Activated naive CD4-positive, alpha-beta T cell treated with anti-CD3 and anti-CD28 coated beads, Interleukin-2, amount 50 U/mL, for 24 hours (primary cell): ENCODE data around the gene ZNF107.
A peak's percentile ranks its signal among the peaks of the same experiment; 100 is the strongest.

ENCODE experiments used
- H3K27ac Mint-ChIP-seq: one replicate; pipeline ENCODE4 v1.8.0; 2021; ENCODE audit warnings: mild to moderate bottlenecking, mixed read lengths
- H3K27me3 Mint-ChIP-seq: one replicate; pipeline ENCODE4 v1.8.0; 2021; ENCODE audit warnings: mixed read lengths
- H3K36me3 Mint-ChIP-seq: one replicate; pipeline ENCODE4 v1.8.0; 2021; ENCODE audit warnings: mixed read lengths
- H3K4me1 Mint-ChIP-seq: one replicate; pipeline ENCODE4 v1.8.0; 2021; ENCODE audit warnings: mixed read lengths
- H3K4me3 Mint-ChIP-seq: one replicate; pipeline ENCODE4 v1.8.0; 2021; ENCODE audit warnings: mild to moderate bottlenecking, mixed read lengths
- H3K9me3 Mint-ChIP-seq: one replicate; pipeline ENCODE4 v1.8.0; 2021; ENCODE audit warnings: mixed read lengths

The ZNF107 gene

GRCh38 chr7:64665980-64666662 is at the start of gene ZNF107:
Gene ZNF107, plus strand, starts transcription at chr7:64666133. Its CDS starts 150 bp downstream, at chr7:64666283.
- peaks cover 68% of the 10 kb centered on the region for H3K4me1 Mint-ChIP-seq
- peak within 1 kb of the TSS; percentile 96 for H3K4me3 Mint-ChIP-seq
- H3K36me3 Mint-ChIP-seq: peaks cover 25% of the 10 kb centered on the region
- H3K9me3 Mint-ChIP-seq: peaks cover 7% of the 10 kb centered on the region
- H3K27ac Mint-ChIP-seq: peak within 1 kb of the TSS; percentile 92
- H3K27me3 Mint-ChIP-seq: no peaks in the 10 kb centered on the region

- H3K27me3 Mint-ChIP-seq: no peaks in the 10 kb centered on the region
- H3K4me3 Mint-ChIP-seq: no peak overlapping the region
- H3K9me3 Mint-ChIP-seq: no peaks in the 10 kb centered on the region
- H3K36me3 Mint-ChIP-seq: no peaks in the 10 kb centered on the region
- no peak overlapping the region for H3K27ac Mint-ChIP-seq
- H3K4me1 Mint-ChIP-seq: peaks cover 3% of the 10 kb centered on the region
Observed at GRCh38 chr7:64618785-64619456, 47.0 kb upstream of the ZNF107 start.

- no peak overlapping the region for H3K27ac Mint-ChIP-seq
- H3K9me3 Mint-ChIP-seq: no peaks in the 10 kb centered on the region
- H3K36me3 Mint-ChIP-seq: no peaks in the 10 kb centered on the region
- no peaks in the 10 kb centered on the region for H3K27me3 Mint-ChIP-seq
- H3K4me1 Mint-ChIP-seq: peaks cover 3% of the 10 kb centered on the region
- H3K4me3 Mint-ChIP-seq: no peak overlapping the region
Observed at GRCh38 chr7:64619705-64620104, 46.2 kb upstream of the ZNF107 start.

GRCh38 chr7:64621656-64622055 is 44.3 kb upstream of the ZNF107 start:
- H3K4me3 Mint-ChIP-seq: no peak overlapping the region

GRCh38 chr7:64625114-64626082 is 40.5 kb upstream of the ZNF107 start:
- no peaks in the 10 kb centered on the region for H3K36me3 Mint-ChIP-seq
- H3K9me3 Mint-ChIP-seq: no peaks in the 10 kb centered on the region
- no peak overlapping the region for H3K27ac Mint-ChIP-seq
- no peaks in the 10 kb centered on the region for H3K4me1 Mint-ChIP-seq
- no peak overlapping the region for H3K4me3 Mint-ChIP-seq
- H3K27me3 Mint-ChIP-seq: no peaks in the 10 kb centered on the region

More at GRCh38 chr7:64621656-64622055, 44.3 kb upstream of the ZNF107 start:
- no peaks in the 10 kb centered on the region for H3K27me3 Mint-ChIP-seq
- H3K4me1 Mint-ChIP-seq: peaks cover 3% of the 10 kb centered on the region
- no peaks in the 10 kb centered on the region for H3K9me3 Mint-ChIP-seq
- H3K27ac Mint-ChIP-seq: no peak overlapping the region
- H3K36me3 Mint-ChIP-seq: no peaks in the 10 kb centered on the region

GRCh38 chr7:64626083-64626469 is 39.9 kb upstream of the ZNF107 start:
- Mint-ChIP-seq H3K4me3 (no peak overlapping the region), H3K36me3 (no peaks in the 10 kb centered on the region), H3K27ac (peak overlapping the region; percentile 75), H3K4me1 (no peaks in the 10 kb centered on the region), H3K9me3 (no peaks in the 10 kb centered on the region), H3K27me3 (no peaks in the 10 kb centered on the region)

GRCh38 chr7:64626557-64626956 is 39.4 kb upstream of the ZNF107 start:
- Mint-ChIP-seq H3K27ac (no peak overlapping the region), H3K4me1 (no peaks in the 10 kb centered on the region), H3K27me3 (no peaks in the 10 kb centered on the region), H3K4me3 (no peak overlapping the region), H3K9me3 (no peaks in the 10 kb centered on the region), H3K36me3 (no peaks in the 10 kb centered on the region)

GRCh38 chr7:64628192-64628591 is 37.7 kb upstream of the ZNF107 start:
- Mint-ChIP-seq H3K27ac (no peak overlapping the region), H3K4me1 (no peaks in the 10 kb centered on the region), H3K4me3 (no peak overlapping the region), H3K9me3 (no peaks in the 10 kb centered on the region), H3K36me3 (no peaks in the 10 kb centered on the region), H3K27me3 (no peaks in the 10 kb centered on the region)

- H3K4me1 Mint-ChIP-seq: no peaks in the 10 kb centered on the region
- no peak overlapping the region for H3K27ac Mint-ChIP-seq
- H3K9me3 Mint-ChIP-seq: no peaks in the 10 kb centered on the region
- no peaks in the 10 kb centered on the region for H3K27me3 Mint-ChIP-seq
- no peaks in the 10 kb centered on the region for H3K36me3 Mint-ChIP-seq
- no peak overlapping the region for H3K4me3 Mint-ChIP-seq
Observed at GRCh38 chr7:64628721-64629120, 37.2 kb upstream of the ZNF107 start.

GRCh38 chr7:64630496-64630895 is 35.4 kb upstream of the ZNF107 start:
- Mint-ChIP-seq H3K9me3 (no peaks in the 10 kb centered on the region), H3K36me3 (no peaks in the 10 kb centered on the region)

GRCh38 chr7:64632029-64632428 is 33.9 kb upstream of the ZNF107 start:
- H3K36me3 Mint-ChIP-seq: no peaks in the 10 kb centered on the region
- H3K27ac Mint-ChIP-seq: no peak overlapping the region
- no peak overlapping the region for H3K4me3 Mint-ChIP-seq
- no peaks in the 10 kb centered on the region for H3K27me3 Mint-ChIP-seq
- H3K4me1 Mint-ChIP-seq: no peaks in the 10 kb centered on the region
- no peaks in the 10 kb centered on the region for H3K9me3 Mint-ChIP-seq

More at GRCh38 chr7:64630496-64630895, 35.4 kb upstream of the ZNF107 start:
- H3K27ac Mint-ChIP-seq: no peak overlapping the region
- no peaks in the 10 kb centered on the region for H3K27me3 Mint-ChIP-seq
- H3K4me1 Mint-ChIP-seq: no peaks in the 10 kb centered on the region
- H3K4me3 Mint-ChIP-seq: no peak overlapping the region

GRCh38 chr7:64633401-64633800 is 32.5 kb upstream of the ZNF107 start:
- H3K27me3 Mint-ChIP-seq: no peaks in the 10 kb centered on the region
- H3K36me3 Mint-ChIP-seq: no peaks in the 10 kb centered on the region
- no peaks in the 10 kb centered on the region for H3K9me3 Mint-ChIP-seq
- no peak overlapping the region for H3K4me3 Mint-ChIP-seq
- H3K27ac Mint-ChIP-seq: no peak overlapping the region
- H3K4me1 Mint-ChIP-seq: no peaks in the 10 kb centered on the region

GRCh38 chr7:64634406-64635062 is 31.4 kb upstream of the ZNF107 start:
- H3K27me3 Mint-ChIP-seq: no peaks in the 10 kb centered on the region
- no peak overlapping the region for H3K4me3 Mint-ChIP-seq
- no peaks in the 10 kb centered on the region for H3K9me3 Mint-ChIP-seq
- H3K36me3 Mint-ChIP-seq: no peaks in the 10 kb centered on the region
- H3K4me1 Mint-ChIP-seq: no peaks in the 10 kb centered on the region
- no peak overlapping the region for H3K27ac Mint-ChIP-seq

GRCh38 chr7:64636386-64636785 is 29.5 kb upstream of the ZNF107 start:
- Mint-ChIP-seq H3K27ac (no peak overlapping the region), H3K4me3 (no peak overlapping the region), H3K9me3 (no peaks in the 10 kb centered on the region), H3K36me3 (no peaks in the 10 kb centered on the region), H3K27me3 (no peaks in the 10 kb centered on the region), H3K4me1 (no peaks in the 10 kb centered on the region)
